ENCODE measurements around the gene G0S2.
A peak's percentile ranks its signal among the peaks of the same experiment; 100 is the strongest.

The G0S2 gene, protein sequence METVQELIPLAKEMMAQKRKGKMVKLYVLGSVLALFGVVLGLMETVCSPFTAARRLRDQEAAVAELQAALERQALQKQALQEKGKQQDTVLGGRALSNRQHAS

DNA sequence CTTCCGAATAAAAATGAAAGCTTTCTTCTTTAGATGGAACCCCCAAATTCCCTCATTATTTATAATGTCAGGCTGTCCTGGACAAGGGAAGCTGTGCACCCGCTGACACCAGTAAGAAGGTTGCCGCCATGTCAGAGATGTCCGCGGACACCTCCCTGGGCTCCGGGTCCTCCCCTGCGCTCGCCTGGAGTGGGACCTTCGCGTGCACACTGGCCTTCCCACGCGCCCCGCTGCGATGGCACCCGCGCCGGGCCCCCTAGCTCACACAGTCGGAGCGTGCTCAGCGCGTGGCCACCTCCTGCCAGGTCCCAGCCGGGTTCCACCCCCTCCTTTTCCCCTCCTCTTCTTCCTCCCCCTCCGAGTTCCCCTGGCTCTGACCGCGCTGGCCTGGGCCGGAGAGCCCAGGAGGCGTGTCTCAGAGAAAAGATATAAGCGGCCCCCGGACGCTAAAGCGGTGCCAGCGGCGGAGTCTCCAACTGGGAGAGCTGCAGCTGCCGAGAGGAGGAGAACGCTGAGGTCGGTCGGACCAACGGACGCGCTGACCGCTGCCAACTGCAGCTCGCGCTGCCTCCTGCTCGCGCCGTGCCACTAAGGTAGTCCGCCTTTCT is at the start of gene G0S2:
Gene G0S2 (plus strand): TSS at position 456 of the 608 bp plus-strand sequence. CDS start 273 bp downstream, outside the sequence.
- DNase-seq, result peak; percentile 53

DNA sequence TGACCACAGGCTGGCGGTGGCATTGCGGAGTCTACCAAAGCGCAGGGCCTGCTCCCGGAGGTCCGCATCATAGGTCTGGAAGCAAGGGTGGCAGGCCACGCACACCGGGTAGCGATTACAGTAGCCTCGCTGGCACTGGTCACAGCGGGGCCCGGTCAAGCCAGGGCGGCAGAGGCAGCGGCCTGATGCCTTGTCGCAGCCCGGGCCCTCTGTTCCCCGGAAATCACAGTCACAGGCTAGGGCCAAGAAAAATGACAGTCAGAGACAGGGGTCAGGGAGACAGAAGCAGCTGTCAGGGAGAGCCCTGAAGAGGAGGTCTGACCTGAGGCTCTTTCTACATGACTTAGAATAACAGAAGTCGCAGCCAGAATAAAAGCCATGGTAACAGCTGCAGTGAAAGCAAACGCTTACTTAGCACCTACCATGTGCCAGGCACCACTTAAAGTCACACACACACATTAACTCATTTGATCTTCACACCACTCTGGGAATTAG is 49.4 kb upstream of the G0S2 start:
- DNase-seq, result no peak

DNA sequence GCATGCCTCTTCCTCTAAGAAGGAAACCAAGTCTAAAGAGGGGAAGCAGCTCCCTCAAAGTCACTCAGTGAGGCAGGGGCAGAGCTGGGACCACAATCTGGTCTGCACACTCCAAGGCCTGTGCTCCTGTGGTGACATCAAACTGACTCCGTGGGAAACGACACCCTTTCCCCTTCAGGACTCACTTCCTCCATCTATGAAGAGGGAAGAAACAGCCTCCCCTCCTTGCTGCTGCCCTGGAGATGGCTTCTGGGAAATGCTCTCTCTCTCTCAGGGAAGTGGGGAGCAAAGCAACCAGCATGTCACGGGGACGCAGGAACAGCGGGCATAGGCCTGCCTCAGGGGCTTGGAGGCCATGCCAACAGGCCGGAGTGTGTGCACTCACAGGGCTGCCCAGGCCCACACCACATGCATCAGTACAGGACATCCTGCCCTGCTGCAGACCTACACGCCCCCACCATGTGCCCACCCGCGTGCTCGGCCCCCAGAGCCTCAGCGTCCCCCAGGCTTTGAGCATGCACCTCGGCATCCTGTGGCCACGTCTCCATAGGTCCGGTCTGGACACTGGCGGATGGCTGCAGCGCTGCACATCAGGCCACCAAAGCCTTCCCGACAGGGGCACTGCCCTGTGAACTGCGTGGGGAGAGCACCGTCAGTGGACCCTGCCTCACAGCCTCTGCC is 48.7 kb upstream of the G0S2 start:
- DNase-seq, result no peak

DNA sequence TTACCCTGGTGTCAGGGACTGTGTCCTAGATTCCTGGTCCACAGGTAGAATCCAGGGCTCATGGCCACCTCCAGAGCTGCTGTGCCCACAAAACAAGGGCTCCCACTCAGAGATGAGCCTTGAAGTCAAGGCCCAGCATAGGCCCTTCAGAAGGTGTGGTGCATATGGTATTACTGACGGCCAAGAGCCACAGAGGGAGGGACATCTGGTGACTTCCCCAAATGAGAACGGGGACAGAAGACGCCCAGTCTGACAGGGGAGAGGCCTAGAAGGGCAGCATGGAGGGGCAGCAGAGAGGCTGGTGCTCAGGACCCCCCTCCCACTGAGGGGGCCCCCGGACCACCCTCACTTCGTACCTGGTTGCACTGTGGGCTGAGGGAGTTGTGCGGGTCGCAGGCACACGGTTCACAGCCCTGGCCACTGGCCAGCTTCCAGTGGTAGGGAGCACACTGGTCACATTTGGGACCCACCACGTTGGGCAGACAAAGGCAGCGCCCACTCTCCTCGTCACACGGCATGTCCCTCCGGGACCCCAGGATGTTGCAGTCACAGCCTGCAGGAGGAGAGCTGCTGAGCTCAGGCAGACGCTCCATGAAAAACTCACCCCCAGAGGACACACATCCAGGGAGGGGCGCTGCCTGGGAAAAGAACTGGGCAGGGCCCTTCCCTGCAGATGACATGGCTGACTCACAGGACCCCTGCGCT is 48.0 kb upstream of the G0S2 start:
- no peak for DNase-seq

DNA sequence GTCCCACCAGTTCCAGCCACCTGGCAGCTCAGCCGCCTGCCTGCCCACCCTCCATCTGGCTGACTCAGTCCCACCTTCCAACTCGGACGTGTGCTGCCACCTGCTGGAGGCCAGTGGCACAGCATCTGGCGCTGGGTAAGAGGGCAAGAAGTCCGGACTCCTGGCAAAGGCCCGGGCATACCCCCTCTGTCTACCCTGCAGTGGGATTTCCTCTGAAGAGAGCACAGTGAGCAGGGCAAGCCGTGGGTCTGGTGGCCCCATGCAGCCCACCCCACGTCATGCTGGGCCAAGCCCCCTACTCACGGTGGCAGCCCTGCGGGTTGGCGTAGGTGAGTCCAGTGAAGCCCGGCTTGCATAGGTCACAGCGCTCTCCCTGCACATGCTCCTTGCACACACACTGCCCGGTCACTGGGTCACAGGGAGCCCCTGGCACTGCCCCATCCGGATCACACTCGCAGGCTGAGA is 47.4 kb upstream of the G0S2 start:
- DNase-seq, result peak; percentile 11

GRCh38 chr1:209628618-209629299 is 46.5 kb upstream of the G0S2 start:
- no peak for DNase-seq

GRCh38 chr1:209629621-209630382 is 45.4 kb upstream of the G0S2 start:
- no peak for DNase-seq

GRCh38 chr1:209630383-209631225 is 44.6 kb upstream of the G0S2 start:
- no peak for DNase-seq

GRCh38 chr1:209633335-209633997 is 41.7 kb upstream of the G0S2 start:
- no peak for DNase-seq

DNA sequence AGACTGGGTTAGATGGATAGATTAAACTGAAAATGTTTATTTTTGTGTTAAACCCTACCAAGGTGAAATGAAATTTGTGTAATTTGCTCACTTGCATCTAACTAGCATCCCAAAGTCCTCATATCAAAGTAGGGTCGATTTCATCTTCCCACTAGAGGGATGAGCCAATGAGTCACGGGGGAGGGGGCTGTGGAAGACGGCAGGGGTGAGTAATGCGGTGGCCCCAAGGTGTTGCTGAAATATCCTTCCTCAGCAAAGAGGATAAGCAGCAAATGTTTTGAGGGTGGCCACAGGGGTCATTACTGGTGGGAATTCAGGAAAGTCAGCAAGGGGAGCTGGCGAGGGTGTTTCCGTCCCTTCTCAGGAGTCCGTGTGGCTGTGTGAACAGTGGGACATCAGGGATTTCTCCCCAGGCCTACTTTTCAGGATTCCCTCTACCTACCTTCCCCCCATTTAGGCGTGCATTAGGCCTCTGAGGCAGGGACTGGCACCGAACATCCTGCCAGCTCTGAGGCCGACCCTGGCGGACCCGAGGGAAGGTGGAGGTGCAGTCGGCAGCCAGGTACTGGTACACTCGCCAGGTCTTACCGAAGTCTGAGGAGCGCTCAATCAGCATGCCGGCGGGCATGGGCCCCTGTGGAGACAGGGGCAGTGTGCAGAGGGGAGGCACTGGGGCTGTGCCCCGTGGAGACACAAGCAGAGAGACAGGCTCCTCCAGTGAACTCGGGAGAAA is 41.0 kb upstream of the G0S2 start:
- no peak for DNase-seq

- no peak for DNase-seq
Measured at GRCh38 chr1:209635850-209636249, 39.4 kb upstream of the G0S2 start.

- no peak for DNase-seq
Measured at GRCh38 chr1:209641832-209642172, 33.4 kb upstream of the G0S2 start.

DNA sequence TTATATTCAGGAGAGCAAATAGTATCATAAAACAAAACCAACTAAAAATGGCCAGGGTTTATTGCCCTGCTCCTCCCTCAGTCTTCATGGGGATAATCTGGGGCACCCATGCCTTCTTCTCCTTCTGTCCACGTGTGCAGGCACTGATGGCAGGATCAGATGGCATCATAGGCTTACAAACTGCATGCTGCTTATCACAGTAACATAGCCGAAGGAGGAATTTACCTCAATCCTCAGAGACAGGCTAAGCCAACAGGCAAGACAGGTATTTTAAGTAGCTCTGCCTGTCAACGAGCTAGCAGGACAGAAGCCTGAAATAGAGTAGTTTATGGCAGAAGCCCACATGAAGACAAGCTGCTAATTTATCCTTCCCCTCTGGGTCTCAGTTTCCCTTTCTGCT is 32.4 kb upstream of the G0S2 start:
- no peak for DNase-seq

DNA sequence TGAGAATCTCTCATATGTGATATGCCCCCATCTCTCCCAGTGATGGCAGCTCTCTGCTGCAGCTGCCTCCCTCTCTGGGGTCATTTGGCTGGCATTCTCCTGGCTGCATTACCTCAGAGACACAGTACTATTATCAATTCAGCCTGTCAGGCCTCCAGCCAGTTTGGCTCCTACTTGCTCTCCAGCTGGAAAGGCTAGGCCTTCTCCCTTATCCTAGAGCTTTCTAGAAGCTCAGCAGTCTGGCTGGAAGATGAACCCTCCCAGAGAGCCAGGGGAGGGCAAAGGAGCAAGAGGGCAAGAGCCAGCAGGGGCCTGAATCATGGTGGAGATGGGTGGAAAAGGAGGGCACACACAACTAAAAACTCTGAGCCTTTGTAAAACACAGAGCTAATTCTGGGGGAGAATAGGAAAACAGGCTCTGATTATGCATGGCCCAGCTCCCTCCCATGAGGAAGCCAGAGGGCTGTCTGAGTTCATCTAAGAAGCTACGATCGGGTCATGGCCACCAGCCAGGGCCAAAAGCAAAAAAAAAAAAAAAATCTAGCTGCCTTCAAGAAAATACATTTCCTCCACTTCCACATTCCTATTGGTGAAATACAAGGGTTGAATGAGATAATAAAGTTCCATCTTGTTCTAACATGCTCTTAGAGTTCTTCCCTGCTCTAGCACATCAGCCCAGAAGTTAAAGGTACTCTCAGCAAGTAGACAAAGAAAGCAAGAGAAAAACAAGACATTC is 31.8 kb upstream of the G0S2 start:
- no peak for DNase-seq

DNA sequence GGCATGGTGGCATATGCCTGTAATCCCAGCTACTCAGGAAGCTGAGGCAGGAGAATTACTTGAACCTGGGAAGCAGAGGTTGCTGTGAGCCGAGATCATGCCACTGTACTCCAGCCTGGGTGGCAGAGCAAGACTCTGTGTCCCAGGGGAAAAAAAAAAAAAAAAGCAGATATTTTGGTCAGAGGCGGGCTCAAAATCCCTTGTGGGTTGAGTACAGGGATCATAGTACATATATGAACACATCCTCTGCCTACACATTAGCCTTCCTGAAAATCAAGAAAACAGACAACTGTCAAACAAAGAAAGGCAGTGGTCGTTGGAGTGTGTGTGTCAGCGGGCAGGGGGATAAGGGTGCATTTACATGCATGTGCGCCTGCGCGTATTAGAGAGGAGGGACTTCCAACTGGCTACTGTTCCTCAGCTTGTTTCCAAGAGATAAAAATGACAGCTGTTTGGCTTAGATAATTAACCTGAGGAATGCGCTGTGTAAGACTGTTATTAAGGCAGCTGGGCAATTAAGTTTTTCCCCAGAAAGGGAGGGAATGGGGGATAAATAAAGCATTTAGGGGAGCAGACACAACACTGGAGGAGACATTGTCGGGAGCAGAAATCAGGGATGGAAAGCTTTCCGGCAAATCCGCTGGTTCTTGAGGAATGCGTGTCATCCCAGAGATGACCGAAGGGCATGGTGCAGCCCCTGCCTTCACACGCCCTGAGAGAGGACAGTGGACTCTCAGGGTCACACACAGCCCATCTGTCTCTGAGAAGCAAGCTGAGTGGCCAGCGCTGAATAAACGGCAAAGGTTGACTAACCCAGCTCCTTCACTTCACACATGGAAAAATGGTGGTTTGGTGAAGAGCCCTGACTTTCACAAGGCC is 29.4 kb upstream of the G0S2 start:
- no peak for DNase-seq

- DNase-seq, result no peak
Measured at GRCh38 chr1:209646558-209646957, 28.7 kb upstream of the G0S2 start.

DNA sequence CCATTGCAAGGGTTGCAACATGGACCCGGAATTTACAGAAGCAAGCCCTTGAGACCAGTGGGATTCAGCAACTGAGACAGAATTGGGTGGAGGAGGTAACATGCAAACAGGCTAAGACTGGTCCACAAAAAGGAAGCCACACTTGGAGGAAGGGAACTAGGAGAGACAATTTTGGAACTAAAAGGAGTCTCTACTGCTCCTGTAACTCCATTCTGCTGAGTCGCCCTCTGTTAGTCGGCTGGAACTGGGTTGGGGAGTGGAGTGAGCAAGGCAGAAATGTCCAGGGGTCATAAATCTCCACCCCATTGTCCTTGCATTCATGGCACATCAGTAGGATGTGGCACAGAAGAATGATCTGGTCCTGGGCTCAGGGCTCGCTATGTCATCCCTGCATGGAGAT is 28.1 kb upstream of the G0S2 start:
- DNase-seq, result no peak

DNA sequence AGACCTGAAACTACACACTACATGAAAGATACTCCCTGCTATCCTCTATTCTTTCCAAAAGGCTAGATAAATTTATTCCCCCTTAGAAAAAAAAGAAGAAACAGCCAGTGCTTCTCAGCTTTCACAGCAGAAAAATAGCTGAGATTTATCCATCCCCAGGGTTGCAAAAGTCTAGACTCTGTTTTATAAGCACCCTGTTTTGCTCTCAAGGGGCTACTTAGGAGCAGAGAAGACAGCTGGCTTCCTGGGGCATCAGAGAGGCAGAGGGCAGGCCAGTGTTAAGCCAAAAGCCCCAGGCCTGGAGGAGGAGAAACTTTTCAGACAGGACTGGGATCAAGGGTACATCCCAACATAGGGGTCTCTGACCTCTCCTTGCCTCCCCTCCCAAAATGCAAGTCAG is 26.9 kb upstream of the G0S2 start:
- DNase-seq, result no peak

Measured in NCI-H510A (cell line).